HG03558 (cell line): ENCODE data around the gene CCDC117.
"Not testable (repeated sequence)": the region's sequence is repeated elsewhere in the genome, so short reads cannot be mapped to it uniquely, and the experiment has no call there.

Experiments used
- ATAC-seq: cut with Tn5 transposase; IDR thresholded peaks from one replicate; pipeline ENCODE4 v1.9.1; 2021; ENCODE audit warnings: moderate number of reproducible peaks; ENCODE audit not compliant: unreplicated experiment; ENCODE audit errors: extremely low read depth

The CCDC117 gene

DNA sequence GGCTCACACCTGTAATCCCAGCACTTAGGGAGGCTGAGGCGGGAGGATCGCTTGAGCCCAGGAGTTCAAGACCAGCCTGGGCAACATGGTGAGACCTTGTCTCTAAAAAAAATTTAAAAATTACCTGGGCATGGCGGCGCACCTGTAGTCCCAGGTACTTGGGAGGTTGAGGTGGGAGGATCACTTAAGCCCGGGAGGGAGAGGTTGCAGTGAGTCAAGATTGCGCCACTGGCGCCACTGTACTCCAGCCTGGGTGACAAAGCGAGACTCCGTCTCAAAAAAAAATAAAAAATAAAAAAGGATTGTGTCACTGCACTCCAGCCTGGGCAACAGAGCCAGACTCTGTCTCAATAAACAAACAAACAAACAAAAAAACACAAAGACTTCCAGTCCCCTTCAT lies 52.0 kb downstream of the CCDC117 start:
- not testable (repeated sequence) for ATAC-seq

DNA sequence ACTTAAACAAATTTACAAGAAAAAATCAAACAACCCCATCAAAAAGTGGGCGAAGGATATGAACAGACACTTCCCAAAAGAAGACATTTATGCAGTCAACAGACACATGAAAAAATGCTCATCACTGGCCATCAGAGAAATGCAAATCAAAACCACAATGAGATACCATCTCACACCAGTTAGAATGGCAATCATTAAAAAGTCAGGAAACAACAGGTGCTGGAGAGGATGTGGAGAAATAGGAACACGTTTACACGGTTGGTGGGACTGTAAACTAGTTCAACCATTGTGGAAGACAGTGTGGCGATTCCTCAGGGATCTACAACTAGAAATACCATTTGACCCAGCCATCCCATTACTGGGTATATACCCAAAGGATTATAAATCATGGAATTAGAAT lies 53.9 kb downstream of the CCDC117 start:
- not testable (repeated sequence) for ATAC-seq

DNA sequence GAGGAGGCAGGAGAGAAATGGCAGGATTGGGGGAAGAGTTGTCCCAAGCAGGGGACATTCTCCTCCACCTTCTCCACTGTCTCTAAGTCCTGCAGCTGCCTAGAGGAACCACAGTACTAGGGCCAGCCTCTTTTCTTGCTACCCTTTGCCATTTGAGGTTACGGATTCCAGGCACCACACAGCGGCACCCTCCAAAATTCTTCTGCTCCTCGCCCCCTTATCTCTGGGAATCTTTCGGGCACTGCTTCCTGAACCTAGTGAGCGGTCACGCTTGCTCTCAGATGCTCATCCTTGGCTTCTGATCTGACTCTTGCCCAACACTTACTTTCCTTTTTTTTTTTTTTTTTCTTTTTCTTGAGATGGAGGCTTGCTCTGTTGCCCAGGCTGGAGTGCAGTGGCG lies 54.4 kb downstream of the CCDC117 start:
- no peak for ATAC-seq

DNA sequence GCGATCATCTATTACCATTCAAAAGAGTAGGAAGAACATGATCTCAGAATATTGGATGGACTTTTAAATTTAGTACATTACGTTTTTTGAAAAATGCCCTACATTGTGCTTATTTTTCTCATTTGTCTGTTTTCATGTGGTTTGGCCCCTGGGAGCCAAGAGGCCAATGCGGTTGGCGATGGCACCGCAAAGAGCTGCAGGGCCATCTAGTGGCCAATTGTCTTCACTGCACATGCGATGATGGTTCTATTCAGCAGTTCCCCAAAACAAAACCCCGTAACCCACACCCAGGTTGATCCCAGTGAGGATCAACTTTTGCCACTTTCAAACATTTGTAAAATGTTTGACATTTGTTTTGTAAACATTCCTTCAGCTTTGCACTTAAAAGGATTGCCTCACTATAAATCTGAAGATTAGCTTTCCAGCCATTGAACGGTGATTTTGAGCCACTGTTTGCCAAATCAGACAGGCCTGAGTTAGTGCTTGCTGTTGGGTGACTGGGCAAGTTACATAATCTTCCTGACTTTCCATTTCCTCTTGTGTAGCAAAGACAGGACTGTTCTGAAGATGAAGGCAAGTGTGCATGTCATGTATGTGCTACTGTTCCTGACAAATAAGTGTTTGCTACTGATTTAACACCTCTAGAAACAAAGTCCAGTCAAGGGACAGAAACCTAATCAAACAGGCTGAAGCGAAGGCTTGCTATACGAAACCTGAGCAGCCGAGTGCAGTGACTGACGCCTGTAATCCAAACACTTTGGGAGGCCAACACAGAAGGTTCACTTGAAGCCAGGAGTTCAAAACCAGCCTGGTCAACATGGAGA lies 57.1 kb downstream of the CCDC117 start:
- no peak for ATAC-seq

DNA sequence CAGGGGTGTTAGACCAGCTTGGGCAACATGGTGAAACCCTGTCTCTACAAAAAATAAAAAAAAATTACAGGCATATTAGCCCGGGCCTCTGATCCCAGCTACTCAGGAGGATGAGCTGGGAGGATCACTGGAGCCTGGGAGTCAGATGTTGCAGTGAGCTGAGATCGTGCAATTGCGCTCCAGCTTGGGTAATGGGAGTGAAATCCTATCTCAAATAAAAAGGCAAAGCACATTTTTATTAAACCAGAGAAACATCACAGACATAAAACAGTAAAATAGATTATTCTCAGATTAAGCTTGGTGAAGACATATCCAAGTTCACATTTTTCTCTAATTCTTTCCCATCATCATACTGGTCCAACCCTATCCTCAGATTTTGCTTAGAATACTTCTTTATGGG lies 57.9 kb downstream of the CCDC117 start:
- ATAC-seq: no peak

DNA sequence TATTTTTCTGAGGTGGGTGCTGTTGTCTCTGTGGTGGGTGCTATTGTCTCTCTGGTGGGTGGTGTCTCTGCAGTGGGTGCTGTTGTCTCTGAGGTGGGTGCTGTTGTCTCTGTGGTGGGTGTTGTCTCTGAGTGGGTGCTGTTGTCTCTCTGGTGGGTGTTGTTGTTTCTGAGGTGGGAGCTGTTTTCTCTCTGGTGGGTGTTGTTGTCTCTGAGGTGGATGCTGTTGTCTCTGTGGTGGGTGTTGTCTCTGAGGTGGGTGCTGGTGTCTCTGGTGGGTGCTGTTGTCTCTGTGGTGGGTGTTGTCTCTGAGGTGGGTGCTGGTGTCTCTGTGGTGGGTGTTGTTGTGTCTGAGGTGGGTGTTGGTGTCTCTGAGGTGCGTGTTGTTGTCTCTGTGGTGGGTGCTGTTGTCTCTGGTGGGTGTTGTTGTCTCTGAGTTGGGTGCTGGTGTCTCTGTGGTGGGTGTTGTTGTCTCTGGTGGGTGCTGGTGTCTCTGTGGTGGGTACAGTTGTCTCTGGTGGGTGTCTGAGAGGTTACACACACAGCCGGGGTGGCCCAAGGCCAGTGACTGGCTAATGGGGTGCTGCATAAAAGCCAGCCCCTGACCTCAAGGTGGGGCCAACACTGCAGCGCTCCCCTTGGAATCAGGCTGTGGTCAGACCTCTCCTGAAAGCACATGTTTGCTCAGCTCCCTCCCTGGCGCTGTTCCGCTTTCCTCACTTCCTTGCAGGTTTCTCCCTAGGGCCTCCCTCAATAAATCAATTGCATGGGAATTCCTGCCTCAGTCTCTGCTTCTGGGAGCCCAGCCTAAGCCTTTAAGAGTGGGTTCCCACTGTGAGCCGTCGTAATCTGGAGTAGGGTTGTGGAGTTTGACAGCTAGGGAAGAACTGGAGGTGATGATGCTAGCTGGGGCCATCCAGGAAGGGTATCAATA lies 58.9 kb downstream of the CCDC117 start:
- ATAC-seq: no peak

DNA sequence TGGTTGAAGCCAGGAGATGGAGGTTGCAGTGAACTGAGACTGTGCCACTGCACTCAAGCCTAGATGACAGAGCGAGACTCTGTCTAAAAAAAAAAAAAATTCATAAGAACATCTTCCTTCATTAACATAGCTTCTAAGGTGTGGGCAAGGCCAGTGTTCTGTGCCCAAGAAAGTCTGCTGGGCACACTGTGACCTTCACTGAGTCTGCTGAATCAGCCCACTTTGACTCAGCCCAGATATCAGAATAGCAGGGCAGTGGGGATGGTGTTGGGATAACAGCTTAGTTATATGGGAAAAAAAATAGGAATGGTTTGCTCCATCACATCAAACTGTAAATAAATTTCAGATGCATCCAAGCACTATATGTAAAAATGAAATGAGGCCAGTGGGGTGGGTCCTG lies 60.2 kb downstream of the CCDC117 start:
- no peak for ATAC-seq

DNA sequence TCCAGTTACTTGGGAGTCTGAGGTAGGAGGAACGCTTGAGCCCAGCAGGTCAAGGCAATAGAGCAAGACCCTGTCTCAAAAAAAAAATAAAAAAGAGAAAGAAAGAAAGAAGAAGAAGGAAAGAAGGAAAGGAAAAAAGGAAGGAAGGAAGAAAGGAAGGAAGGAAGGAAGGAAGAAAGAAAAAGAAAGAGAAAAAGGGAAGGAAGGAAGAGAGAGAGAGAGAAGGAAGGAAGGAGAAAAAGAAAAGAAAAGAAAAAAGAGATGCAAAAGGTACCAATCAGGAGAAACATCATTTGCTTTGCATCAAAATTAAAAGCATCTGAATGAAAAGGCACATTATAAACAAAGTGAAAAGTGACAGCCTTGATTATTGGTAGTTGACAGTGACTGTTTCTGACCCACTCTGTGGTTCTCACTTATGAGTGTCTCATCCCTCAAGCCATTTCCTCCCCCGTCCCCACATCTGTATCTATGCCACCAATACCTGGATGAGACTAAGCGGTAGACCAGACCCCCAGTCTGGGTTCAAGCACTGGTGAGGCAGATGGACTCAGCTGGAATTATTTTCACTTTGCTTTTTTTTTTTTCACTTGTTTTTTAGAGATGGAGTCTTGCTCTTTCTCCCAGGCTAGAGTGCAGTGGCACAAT lies 60.9 kb downstream of the CCDC117 start:
- ATAC-seq: no peak

DNA sequence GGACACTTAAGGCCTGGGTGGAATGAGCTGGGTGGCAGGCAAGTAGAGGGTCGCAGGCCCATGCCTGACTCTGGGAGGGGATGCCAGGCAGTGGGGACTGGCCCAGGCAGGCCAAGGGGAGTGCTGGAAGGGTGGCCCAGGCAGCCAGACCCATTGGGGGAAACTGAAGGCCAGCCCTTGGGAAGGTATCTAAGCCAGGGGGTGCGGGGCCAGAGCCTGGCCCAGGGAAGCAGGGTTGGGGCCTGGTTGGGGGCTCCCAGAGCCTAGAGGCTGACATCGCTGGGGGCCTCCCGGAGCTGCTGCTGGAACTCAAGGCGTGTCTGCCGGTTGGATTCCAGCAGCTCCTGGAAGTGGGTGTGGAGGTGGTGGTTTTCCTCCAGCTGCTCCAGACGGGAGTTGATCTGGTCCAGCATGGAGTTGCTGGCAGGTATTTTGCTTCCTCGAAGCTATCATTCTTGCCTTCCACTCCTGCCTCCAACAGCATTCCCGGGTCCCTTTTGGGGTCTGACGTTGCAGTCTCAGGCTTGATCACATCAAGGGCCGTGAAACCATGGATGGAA lies 63.2 kb downstream of the CCDC117 start:
- ATAC-seq: no peak

DNA sequence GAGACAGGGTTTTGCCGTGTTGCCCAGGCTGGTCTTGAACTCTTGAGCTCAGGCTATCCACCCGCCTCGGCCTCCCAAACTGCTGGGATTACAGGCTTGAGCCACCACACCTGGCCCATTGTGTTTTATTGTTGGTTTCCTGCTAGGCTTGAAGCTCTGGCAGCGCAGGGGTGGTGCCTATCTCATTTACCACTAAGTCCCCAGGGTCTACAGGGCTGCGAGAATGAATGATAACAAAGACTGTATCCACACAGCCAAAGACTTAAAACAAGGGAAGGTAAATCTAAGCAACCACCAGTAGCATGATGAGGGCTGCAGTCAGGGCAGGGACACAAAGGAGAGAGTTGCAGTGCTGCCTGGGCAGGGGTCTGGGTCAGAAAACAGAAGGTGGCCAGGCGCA lies 65.1 kb downstream of the CCDC117 start:
- ATAC-seq: no peak
